Measurements from ENCODE around the gene NBAS. TPM values are rescaled to one million over a fixed set of nuclear protein-coding genes. Genes with fewer than 3 reads are reported as not detected.

The NBAS gene
- total RNA-seq, 1 donor from 2014 or later, result 52.9 TPM

GRCh38 chr2:15271941-15272542, 289.1 kb downstream of the NBAS start:
- TF ChIP-seq, protein P1, sequence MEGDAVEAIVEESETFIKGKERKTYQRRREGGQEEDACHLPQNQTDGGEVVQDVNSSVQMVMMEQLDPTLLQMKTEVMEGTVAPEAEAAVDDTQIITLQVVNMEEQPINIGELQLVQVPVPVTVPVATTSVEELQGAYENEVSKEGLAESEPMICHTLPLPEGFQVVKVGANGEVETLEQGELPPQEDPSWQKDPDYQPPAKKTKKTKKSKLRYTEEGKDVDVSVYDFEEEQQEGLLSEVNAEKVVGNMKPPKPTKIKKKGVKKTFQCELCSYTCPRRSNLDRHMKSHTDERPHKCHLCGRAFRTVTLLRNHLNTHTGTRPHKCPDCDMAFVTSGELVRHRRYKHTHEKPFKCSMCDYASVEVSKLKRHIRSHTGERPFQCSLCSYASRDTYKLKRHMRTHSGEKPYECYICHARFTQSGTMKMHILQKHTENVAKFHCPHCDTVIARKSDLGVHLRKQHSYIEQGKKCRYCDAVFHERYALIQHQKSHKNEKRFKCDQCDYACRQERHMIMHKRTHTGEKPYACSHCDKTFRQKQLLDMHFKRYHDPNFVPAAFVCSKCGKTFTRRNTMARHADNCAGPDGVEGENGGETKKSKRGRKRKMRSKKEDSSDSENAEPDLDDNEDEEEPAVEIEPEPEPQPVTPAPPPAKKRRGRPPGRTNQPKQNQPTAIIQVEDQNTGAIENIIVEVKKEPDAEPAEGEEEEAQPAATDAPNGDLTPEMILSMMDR (IDR thresholded peaks at IDR 0.05; ENCODE audit: unreplicated experiment), result no peak
- Mint-ChIP-seq H3K4me3 (no peak overlapping the region), H3K9me3 (no peaks in the 10 kb centered on the region), H3K27me3 (ENCODE audit: low read depth) (no peaks in the 10 kb centered on the region), H3K4me1 (peaks cover 8% of the 10 kb centered on the region), H3K36me3 (peaks cover 16% of the 10 kb centered on the region), H3K27ac (no peak overlapping the region)
- no peak for DNase-seq (ENCODE audit: low spot score in 2 of 2, unreplicated experiment in 2 of 2)

- H3K4me3 Mint-ChIP-seq, result no peak overlapping the region
- H3K27ac Mint-ChIP-seq, result no peak overlapping the region
- no peaks in the 10 kb centered on the region for H3K9me3 Mint-ChIP-seq
- H3K36me3 Mint-ChIP-seq, result peaks cover 16% of the 10 kb centered on the region
- no peaks in the 10 kb centered on the region for H3K27me3 Mint-ChIP-seq (ENCODE audit: low read depth)
- H3K4me1 Mint-ChIP-seq, result peaks cover 8% of the 10 kb centered on the region
- TF ChIP-seq, protein P1 (IDR thresholded peaks at IDR 0.05; ENCODE audit: unreplicated experiment), result no peak
- DNase-seq (ENCODE audit: low spot score in 2 of 2, unreplicated experiment in 2 of 2), result no peak
Observed at GRCh38 chr2:15271276-15271675, 289.9 kb downstream of the NBAS start.

GRCh38 chr2:15269043-15269442, 292.1 kb downstream of the NBAS start:
- Mint-ChIP-seq H3K36me3 (peaks cover 6% of the 10 kb centered on the region), H3K27me3 (ENCODE audit: low read depth) (no peaks in the 10 kb centered on the region), H3K9me3 (no peaks in the 10 kb centered on the region), H3K27ac (no peak overlapping the region), H3K4me3 (no peak overlapping the region), H3K4me1 (peaks cover 8% of the 10 kb centered on the region)
- TF ChIP-seq, protein P1 (IDR thresholded peaks at IDR 0.05; ENCODE audit: unreplicated experiment), result no peak
- DNase-seq (ENCODE audit: low spot score in 2 of 2, unreplicated experiment in 2 of 2), result no peak

DNA sequence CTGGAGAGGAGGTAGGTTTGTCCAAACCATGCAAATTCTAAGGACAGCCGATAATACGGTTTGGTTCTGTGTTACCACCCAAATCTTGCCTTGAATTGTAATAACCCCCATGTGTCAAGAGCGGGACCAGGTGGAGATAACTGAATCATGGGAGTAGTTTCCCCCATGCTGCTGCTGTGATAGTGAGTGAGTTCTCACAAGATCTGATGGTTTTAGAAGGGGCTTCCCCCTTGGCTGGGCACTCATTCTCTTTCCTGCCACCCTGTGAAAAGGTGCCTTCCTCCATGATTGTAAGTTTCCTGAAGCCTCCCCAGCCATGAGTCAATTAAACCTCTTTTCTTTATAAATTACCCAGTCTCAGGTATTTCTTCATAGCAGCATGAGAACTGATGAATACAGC, 295.2 kb downstream of the NBAS start:
- no peaks in the 10 kb centered on the region for H3K9me3 Mint-ChIP-seq
- H3K36me3 Mint-ChIP-seq, result peaks cover 6% of the 10 kb centered on the region
- H3K27me3 Mint-ChIP-seq (ENCODE audit: low read depth), result no peaks in the 10 kb centered on the region

GRCh38 chr2:15263976-15264685, 297.0 kb downstream of the NBAS start:
- peaks cover 12% of the 10 kb centered on the region for H3K36me3 Mint-ChIP-seq

More for the DNA sequence above, 295.2 kb downstream of the NBAS start:
- Mint-ChIP-seq H3K27ac (no peak overlapping the region), H3K4me1 (no peaks in the 10 kb centered on the region), H3K4me3 (no peak overlapping the region)
- no peak for DNase-seq (ENCODE audit: low spot score in 2 of 2, unreplicated experiment in 2 of 2)
- TF ChIP-seq, protein P1 (IDR thresholded peaks at IDR 0.05; ENCODE audit: unreplicated experiment), result no peak

More at GRCh38 chr2:15263976-15264685, 297.0 kb downstream of the NBAS start:
- no peak overlapping the region for H3K27ac Mint-ChIP-seq
- TF ChIP-seq, protein P1 (IDR thresholded peaks at IDR 0.05; ENCODE audit: unreplicated experiment), result no peak
- DNase-seq (ENCODE audit: low spot score in 2 of 2, unreplicated experiment in 2 of 2), result no peak
- no peak overlapping the region for H3K4me3 Mint-ChIP-seq
- peaks cover 4% of the 10 kb centered on the region for H3K9me3 Mint-ChIP-seq
- H3K27me3 Mint-ChIP-seq (ENCODE audit: low read depth), result no peaks in the 10 kb centered on the region
- no peaks in the 10 kb centered on the region for H3K4me1 Mint-ChIP-seq

All from mesothelial cell of epicardium (in vitro differentiated cells).